ENCODE data around the gene ANTXR2.

DNA sequence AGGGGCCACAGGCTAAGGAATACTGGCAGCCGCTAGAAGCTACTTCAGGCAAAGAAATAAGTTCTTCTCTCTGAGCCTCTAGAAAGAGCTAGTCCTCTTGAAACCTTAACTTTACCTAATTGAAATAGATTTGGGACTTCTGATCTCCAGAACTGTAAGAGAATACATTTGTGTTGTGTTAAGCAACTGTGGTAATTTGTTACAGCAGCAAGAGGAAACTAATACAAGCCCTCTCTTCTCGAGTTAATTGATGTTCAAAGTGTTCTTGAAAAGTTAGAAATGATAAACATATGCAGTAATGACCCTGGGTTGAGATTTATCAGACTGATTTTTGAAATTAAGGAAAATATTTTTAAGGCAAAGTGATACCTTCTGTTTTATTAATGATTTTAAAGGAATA, 172.8 kb downstream of the ANTXR2 start:
- TF ChIP-seq YY1 (IDR thresholded peaks at IDR 0.05; ENCODE audit: low read depth) (no peak), EP300 (IDR thresholded peaks at IDR 0.05; ENCODE audit: borderline replicate concordance) (no peak), TAF1 (IDR thresholded peaks at IDR 0.05; ENCODE audit: low read depth) (no peak), CEBPB (IDR thresholded peaks at IDR 0.05) (no peak)

All from Ishikawa (cell line).